AG09309 (cell line): ENCODE measurements around the gene NOB1.

Experiments
- DNase-seq: peaks from one replicate; pipeline ENCODE4 v3.0.0-alpha.2; 2010; ENCODE audit warnings: low read depth
- H3K4me3 ChIP-seq: 2 replicates; pipeline ENCODE4 v1.5.1; 2011; ENCODE audit warnings: mild to moderate bottlenecking, low read depth, low read length, moderate library complexity; ENCODE audit not compliant: control insufficient read depth
- CTCF ChIP-seq: IDR thresholded peaks from 2 replicates; pipeline ENCODE4 v1.5.1; 2011; ENCODE audit warnings: mild to moderate bottlenecking, low read depth, low read length, inconsistent platforms; ENCODE audit not compliant: insufficient read depth, control insufficient read depth; ENCODE audit errors: missing control alignments

Gene NOB1

DNA sequence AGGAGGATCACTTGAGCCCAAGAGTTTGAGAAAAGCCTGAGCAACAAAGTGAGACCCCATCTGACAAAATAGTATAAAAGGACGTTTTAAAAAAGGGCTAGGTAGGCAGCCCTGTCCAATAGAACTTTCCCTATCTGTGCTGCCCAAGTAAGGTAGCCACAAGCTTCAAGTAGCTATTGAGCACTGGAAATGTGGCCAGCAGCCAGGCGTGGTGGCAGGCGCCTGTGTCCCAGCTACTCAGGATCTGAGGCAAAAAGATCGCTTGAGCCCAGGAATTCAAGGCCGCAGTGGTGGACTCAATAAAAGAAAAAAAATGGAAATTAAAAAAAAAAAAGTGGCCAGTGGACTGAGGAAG lies 26.8 kb downstream of the NOB1 start:
- no peak overlapping the region for H3K4me3 ChIP-seq
- no peak for DNase-seq
- no peak for TF ChIP-seq CTCF

DNA sequence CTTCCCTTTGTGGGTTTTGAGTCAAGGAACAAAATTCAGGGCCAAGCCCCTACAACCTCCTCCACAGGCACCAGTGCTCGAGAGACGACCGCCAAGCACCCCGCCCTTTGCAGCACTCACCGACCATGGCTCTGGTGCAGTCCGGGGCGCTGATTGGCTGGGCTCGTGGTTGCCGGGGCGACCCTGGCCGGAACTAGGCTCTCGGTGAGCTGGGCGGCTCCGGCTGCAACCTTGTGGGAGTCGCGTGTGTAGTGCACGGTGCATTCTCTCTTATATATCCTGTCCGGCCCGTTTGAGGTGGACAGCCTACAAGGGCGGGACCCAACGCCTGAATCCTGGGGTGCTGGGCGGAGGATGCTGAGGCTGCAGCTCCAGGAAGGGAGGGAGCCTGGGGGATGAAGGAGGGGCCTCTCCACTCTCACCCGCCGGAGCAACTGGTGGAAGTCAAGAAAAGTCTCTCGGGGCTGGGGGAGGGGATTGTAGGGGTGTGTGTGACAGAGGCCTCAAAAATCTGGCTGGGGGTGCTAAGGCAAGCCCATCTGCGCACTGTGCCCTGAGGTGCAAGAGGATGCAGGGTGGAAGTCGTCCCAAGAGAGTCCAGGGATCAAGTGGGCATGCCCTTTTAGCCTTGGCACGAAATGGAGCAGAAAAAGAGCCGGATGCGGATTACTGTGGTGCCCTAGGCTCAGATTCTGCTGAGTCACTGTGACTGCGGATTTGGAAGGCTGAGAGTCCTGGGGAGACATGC lies 28.2 kb downstream of the NOB1 start, which contains the start of gene NQO1:
Gene NQO1, minus strand, starts transcription at position 248 of the 748 bp plus-strand sequence. Its CDS starts 121 bp downstream, at position 127.
- no peak for TF ChIP-seq CTCF
- peak; percentile 93 for DNase-seq
- peak within 1 kb of the TSS; percentile 74 for H3K4me3 ChIP-seq

- TF ChIP-seq CTCF: no peak
- H3K4me3 ChIP-seq: peak overlapping the region; percentile 74
- DNase-seq: no peak
Observed at GRCh38 chr16:69725480-69726312, 29.0 kb downstream of the NOB1 start.

GRCh38 chr16:69724981-69725479 lies 29.7 kb downstream of the NOB1 start:
- peak overlapping the region; percentile 74 for H3K4me3 ChIP-seq
- TF ChIP-seq CTCF: no peak
- no peak for DNase-seq

DNA sequence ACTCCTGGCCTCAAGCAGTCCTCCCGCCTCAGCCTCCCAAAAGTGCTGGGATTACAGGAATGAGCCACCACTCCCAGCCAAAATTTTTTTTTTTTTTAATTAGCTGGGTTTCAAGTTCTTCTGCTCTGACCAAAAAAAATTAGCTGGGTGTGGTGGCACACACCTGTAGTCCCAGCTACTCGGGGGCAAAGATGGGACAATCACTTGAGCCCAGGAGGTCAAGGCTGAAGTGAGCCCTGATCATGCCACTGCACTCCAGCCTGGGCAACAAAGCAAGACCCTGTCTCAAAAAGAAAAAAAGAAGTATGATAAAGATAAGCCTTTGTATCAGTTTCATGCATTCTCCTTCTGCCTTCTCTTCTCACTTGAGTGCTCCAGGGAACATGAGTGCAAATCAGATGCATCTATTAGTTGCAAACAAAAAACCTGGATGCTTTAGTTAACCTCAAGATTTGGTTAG lies 30.3 kb downstream of the NOB1 start:
- peak overlapping the region; percentile 74 for H3K4me3 ChIP-seq
- no peak for TF ChIP-seq CTCF
- no peak for DNase-seq

DNA sequence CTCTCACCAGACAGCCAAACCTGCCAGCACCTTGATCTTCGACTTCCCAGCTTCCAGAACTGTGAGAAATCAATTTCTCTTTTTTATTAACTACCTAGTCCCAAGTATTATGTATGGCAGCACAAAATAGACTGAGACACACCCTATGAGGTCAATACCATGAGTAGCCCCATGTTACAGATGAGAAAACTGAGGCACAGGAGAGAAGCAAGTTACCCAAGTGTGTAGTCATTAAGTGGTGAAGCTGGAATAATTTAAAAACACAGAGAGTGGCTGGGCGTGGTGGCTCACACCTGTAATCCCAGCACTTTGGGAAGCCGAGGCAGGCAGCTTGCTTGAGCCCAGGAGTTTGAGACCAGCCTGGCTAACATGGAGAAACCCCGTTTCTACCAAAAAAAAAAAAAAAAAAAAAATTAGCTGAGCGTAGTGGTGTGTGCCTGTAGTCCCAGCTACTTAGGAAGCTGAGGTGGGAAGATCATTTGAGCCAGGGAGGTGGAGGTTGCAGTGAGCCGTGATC lies 33.2 kb downstream of the NOB1 start:
- no peak for TF ChIP-seq CTCF
- H3K4me3 ChIP-seq: no peak overlapping the region
- DNase-seq: no peak
